NCI-H82 (cell line): ENCODE data around the gene AGAP2.

Experiments
- DNase-seq: peaks from one replicate; lab custom pipeline; 2025; lab: John Stamatoyannopoulos, UW

Gene AGAP2

DNA sequence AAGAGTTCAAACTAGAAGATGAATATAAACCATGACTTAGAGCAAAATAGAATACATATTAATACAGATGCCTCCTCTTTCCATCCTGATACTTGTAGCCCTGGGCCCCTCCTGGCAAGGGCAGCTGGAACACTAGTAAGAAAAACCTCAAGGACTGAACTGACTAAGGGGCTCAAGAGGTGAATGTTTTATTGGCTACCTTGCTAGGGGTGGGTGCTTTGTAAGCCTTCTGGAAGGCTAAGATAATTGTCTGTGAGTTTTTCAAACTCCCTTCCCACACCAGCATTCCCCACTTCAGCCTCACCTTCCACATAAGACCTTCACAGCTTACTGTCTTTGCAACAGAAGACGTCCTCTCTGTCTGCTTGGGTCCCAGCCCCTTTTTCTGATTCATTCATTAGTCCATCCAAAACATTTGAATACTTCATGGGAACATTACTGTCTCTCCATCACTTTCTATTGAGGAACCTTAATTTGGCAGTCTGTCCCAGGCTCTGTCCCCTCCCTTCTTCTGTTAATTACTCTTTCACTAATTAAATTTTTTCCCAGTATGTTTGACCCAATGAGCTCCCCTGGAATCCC, 15.3 kb upstream of the AGAP2 start:
- peak; percentile 48 for DNase-seq

DNA sequence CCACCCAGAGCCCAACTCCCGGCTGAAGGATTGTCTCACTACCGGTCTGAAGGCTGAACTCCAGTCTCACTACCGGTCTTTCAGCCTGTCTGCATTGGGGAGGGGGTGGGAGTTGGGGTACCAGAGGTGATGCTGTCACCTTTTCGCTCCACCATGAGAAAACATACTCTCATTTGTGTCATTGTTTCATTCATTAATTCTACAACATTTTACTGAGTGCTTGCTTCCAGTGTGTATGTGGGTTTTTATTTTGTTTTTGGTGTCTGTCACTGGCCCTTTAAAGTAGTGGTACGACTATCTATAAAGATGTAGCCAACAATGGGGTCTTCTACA, 14.1 kb upstream of the AGAP2 start:
- DNase-seq, result no peak

DNA sequence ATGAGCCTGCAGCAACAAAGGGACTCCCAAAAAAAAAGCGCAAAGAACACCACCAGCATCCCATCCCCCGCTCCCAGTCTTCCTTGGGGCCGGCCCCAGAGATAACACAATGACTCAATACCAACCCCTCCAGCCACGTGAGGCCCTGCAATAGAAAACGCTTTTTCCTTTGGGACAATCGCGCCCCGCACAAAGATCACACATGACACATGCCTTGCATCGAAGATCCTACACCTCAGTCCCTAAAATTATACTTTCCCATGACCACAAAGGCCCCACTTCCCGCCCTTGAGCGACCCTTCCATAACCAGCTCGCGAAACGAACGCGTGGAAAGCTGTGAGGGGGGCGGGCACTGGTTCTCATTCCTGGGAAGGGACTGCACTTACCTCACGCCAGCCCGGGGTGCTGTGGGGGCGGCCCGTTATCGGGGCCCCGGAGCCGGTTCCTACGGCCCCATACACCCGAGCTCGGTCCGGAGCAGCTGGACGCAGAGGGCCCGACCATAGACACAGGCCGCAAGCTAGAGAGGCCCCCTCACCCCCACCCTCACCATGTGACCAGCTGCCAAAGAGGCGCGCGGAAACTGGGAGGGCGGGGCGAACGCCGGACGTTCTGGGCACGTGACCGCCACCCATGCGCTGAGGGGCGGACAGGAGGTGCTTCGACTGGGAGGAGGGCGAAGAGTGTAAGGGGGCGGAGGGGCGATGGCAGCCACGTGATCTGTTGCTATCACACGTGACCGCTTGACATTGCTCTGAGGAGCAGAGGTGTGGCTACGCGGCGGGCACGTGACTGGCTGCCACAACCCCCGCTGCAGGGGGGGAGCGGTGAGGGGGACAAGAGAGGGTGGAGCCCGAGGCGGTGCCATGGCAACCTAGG, 13.5 kb upstream of the AGAP2 start, which contains the start of gene CDK4:
Gene CDK4 (minus strand): TSS at position 523 of the 880 bp plus-strand sequence. CDS start 593 bp downstream, outside the sequence.
- DNase-seq, result peak; percentile 100

DNA sequence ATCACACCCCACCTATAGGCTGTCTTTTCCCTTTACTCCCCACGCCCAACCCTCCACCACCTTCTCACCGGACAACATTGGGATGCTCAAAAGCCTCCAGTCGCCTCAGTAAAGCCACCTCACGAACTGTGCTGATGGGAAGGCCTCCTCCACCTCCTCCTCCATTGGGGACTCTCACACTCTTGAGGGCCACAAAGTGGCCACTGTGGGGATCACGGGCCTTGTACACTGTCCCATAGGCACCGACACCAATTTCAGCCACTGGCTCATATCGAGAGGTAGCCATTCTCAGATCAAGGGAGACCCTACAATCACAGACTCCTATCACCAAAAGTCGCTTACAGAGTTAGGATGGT, 12.9 kb upstream of the AGAP2 start:
- DNase-seq, result no peak

DNA sequence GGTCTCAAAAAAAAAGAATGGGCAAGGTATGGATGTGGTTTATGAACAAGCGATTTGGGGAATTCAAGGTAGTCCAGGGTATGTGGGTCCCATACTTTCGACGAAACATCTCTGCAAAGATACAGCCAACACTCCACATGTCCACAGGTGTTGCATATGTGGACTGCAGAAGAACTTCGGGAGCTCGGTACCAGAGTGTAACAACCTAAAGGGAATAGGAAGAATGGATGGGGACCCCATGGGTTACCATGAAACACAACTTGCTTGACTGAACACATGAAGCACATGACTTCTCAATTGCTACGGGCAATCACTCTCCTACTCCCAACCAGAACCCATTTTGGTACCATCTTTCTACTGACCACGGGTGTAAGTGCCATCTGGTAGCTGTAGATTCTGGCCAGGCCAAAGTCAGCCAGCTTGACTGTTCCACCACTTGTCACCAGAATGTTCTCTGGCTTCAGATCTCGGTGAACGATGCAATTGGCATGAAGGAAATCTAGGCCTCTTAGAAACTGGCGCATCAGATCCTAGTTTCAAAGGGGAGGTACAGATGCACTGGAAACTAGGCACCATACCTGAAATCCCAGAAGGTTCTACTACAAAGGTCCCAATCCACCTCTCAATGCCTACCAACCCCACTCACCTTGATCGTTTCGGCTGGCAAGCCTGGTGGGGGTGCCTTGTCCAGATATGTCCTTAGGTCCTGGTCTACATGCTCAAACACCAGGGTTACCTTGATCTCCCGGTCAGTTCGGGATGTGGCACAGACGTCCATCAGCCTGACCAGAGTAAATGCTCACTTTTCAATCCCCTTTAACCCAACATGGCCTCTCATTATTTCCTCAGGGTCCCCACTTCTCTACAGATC, 12.3 kb upstream of the AGAP2 start:
- DNase-seq, result no peak

DNA sequence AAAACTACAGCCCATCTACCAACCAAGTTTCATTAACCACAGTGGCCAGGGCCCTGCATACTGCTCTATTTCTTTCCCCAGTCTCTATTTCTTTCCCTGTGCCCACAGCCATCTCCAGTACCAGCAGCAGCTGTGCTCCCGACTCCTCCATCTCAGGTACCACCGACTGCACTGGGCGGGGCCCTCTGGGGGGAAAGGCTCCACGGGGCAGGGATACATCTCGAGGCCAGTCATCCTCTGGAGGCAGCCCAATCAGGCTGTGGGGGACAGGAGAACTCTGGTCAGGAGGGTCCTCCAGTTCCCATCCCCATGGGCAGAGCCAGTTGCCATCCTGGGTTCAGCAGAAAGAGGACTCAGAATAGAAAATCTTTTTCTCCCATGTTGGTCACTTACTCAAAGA, 10.5 kb upstream of the AGAP2 start:
- DNase-seq, result no peak

DNA sequence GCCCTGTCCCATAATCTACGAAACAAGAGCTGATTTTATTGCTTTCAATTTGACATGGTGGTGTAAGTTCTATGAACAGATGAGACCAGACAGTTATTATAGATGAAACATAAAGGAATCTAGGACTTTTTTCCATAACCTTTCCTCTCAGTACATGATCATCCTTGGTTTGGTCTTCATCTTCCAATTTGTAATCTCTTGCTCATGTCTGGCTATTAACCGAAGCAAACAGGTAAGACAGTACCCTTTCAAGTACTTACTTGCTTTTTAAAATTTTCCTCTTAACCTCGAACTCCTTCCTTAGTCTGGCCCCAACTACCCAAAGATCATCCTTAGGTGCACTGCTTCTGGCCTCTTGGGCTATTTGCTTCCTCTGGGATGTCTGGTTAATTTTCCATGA, 7.5 kb upstream of the AGAP2 start:
- DNase-seq, result no peak

DNA sequence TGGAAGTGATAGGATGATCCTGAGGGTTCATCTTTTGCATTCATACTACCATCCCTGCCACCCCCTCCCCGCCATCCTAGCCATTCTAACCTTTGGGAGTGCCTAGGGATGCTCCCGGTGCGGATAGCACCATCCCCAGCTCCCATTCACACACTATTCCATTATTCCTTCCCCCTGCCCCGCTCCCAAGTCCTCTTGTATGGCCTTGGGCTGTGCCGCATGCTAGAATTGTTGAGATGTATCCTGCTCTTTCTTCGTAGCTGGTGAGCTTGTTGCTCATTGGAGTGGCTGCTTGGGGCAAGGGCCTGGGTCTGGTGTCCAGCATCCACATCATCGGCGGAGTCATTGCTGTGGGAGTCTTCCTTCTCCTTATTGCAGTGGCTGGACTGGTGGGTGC, 6.9 kb upstream of the AGAP2 start:
- DNase-seq, result no peak

DNA sequence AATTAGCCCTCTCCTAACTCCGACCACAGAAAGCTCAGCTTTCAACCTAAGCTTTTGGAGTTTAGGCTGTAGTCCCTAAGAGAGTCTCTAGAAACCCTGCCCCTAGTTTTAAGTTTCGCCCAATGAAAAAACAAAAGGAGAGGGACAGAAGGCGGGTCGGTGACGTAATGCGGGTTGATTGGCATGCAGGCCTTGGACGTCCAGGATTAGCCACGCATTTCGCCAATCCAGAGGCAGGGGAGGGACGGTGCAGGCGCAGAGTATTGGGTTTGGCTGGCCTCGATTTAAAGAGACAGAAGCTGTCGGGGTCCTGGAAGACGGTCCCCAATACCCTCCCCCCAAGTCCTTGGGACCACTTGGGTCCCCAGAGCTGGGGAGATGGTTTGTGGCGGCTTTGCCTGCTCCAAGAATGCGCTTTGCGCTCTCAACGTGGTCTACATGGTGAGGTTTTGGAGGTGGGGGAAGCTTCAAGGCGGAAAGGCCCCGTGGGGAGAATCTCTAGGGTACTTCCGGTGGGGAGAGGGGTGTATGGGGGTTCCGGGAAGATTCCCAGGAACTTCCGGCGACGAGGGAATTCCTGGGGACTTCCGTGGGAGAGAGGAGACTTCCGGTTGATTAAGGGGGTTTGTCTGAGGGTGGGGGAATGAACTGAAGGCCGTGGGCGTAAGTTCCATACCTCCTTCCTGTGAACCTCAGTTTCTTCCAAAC, 6.4 kb upstream of the AGAP2 start, which contains the start of gene TSPAN31:
Gene TSPAN31 (plus strand): TSS at position 263 of the 708 bp plus-strand sequence. CDS start 116 bp downstream, at position 379.
- DNase-seq, result peak; percentile 100

DNA sequence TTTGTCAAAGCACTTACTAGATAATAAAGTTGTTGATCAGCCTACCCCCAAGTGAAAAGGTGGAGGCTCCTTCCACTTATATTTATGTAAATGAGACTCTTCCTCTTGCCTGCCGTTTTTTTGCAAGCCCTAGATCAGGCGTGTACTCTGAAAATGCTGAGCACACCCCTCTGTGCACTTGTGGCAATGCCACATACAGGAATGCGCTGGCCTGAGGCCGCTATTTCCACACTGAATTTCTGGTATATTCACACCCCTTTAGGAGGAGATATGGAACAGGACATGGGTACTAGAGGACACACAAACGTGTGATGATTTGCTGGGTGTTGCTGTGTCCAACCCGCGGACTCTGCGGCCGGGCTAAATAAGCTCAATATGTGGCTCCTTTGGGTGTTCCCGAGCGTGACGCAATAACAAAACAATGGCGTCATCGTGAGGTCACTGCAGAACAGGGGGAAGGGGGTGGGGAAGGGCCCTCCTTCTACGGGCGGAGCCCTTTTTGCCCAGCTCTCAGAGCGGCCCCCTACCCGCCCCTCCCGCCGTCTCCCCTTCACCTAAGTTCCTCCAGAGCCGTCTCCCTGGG, 5.7 kb upstream of the AGAP2 start:
- no peak for DNase-seq

DNA sequence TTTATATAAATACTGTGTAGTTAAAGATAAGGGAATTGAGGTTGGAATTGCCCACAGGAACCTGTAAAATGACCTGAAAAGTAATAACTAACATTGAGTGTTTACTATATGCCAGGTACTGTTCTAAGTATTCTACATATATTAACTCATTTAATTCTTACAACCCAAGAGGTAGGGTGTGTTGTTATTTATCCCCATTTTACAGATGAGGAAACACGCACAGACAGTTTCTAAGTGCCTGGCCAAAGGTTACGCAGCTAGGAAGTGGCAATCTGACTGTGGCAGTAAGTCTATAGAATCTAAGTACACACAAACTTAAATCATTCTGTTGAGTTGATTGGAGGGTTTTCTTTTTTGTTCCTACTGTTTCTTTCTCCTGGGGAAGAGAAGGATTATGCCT, 5.2 kb upstream of the AGAP2 start:
- no peak for DNase-seq

DNA sequence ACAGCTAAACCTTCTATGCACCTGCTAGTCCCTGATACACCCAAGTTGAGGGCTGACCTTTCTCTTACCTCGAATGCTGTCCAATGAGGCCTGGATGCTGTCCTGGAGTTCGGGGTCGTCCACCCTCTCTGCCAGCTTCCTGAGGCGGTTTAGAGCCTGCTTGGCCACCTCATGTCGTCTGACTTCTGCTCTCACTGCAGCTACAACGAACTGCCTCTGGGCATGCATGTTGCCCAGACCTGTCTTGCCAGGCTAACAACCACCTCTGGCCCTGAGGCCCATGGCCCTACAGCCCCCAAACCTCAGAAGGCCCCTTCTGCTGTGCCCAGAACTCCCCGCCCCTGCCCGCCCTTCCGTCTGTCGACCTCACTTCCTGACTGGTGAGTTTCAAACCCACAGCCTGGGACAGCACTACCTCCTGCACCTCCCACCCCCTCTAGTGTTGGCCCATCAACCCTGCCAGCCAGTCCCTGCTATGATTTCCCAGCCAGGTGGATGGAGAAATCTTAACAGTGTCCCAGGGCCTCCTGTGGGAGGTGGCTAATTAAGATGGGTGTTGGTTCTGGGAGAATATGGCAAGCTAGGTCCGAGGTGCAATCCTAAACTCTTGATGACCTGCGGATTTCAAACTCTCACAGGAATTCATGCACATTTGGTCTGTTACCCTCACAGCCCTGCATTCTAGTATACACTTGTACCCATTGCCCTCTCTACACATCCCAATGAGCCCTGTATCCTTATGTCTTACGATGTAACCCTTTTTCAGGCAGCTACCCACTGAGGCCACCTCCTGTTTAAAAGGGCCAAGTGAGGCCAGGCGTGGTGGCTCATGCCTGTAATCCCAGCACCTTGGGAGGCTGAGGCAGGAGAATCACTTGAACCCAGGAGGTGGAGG, 3.5 kb upstream of the AGAP2 start:
- no peak for DNase-seq

DNA sequence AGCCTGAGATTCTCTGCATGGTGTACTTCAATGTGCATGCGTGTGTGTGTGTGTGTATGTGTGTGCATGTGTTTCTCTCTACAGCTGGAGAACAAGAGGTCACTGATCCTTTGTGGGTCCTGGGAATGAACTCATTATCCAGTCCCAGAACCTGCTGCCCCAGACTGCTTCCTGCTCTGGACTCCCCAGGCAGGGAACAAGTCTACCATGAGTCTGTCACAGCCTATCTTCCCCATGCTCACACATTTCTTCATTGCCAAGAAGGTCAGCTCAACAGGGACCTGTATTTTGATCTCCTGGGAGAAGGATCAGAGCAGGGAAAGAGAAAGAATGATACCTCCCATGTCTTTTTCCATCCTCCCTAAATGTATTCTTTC, 2.9 kb upstream of the AGAP2 start:
- no peak for DNase-seq

DNA sequence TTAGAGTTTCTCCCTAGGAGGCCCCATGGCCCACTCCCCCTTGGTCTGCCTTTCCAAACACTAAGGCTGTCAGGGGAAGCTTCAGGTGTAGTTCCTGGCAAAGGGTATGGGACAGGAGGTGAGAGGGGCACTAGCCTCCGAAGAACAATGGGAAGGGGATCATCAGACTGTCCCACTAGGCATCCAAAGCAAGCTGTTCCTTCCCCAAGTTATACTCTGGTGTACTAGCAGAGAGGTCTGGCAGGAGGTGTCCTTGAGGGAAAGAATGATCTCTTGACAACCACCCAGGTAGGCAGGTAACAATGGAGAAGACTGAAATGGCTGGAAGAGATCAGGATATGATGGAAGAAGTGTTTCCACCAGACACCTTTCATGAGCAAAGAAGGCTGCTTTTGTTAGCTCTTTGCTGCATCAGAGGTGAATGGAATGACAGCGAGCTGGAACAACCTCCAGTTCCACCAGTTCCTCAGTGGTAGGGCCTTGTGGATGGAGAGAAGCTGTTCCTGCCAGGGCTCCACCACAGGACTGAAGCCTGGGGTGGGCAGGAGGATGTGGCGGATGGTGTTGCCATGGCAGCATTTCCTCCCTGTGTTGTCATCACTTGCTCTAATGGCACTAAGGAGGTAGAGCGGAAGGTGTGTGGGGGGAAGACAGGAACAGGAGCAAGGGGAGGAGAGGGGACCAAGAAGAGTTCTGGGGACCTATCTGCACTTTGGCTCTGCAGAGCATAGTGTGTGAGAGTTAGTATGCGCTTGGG, 2.3 kb upstream of the AGAP2 start:
- no peak for DNase-seq

DNA sequence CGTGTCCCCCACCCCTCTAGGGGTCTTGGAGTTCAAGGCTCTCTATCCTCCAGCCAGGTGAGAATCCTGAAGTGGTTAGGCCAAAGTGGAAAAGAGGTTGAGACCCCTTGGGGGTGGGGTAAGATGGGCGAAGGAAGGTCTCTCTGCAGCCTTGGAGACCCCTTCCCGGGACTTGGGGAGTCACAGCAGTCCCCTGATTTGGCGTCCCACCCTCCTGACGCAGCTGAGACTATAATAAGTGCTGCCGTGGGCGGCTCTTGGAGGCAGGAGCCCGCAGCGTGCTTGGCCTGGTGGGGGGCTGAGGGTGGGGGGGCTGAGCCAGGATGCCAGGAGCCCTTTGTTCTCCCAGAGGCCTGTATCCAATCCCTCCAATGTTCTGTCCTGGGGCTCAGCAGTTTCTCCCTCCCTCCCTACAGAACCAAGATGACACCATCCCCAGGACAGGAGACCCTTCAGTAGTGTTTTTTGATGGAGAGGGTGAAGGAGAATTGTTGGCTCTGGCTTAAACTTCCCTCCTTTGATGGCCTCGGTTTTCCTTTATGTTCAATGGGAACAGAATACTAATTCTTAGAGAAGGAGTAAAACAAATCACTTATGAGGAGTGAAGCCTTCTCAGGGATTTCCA, 1.5 kb upstream of the AGAP2 start:
- DNase-seq, result no peak

DNA sequence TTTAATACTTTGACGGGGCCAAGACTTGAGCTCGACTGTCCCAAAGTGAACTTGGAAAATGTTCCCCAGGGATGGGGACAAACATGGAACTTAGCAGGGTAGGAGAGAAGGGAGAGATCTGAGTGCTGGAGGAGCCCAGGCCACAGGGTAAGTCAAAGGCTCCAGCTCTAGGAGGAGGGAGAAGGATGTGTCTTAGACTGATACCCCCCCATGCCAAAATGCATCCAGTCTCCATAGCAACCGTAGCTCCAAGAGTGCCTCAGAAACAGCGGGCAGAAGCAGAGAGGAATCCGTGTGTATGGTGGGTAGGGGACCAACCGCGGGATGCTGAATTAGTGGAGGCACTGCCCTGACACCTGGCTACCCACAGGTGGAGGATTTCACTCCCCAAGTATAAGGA, 845 bp upstream of the AGAP2 start:
- DNase-seq, result no peak

DNA sequence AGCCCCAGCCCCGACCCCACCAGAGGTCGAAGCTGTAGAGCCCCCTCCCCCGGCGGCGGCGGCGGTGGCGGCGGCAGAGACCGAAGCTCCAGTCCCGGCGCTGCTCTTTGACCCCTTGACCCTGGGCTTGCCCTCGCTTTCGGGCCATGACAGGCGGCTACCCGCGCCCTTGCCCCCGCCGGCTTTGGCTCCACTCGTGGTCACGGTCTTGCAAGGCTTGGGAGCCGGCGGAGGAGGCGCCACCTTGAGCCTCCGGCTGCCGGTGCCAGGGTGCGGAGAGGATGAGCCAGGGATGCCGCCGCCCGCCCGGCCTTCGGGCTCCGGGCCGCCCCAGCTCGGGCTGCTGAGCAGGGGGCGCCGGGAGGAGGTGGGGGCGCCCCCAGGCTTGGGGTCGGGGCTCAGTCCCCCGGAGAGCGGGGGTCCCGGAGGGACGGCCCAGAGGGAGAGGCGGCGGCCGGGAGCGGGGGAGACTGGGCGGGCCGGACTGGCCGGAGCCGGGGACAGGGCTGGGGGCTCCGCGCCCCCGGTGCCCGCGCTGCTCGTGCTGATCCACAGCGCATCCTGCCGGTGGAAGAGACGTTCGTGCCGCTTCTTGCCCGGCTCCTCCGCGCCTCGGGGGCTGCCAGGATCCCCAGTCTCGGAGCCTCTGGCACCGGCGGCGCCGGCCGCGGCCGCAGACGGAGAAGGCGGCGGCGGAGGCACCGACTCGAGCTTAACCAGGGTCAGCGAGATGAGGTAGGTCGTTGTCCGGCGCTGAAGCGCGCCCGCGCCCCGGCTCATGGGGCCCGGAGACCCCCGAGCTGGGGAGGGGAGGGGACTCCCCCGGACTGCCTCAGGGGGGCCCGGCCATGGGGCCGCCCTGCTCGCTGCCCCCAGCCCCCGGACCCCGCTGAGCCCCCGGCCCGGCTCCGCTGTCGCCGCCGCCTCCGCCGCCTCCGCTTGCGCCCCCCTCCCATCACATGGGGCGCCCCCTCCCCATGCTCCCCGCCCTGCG, 778 bp downstream of the AGAP2 start:
- DNase-seq, result peak; percentile 50

DNA sequence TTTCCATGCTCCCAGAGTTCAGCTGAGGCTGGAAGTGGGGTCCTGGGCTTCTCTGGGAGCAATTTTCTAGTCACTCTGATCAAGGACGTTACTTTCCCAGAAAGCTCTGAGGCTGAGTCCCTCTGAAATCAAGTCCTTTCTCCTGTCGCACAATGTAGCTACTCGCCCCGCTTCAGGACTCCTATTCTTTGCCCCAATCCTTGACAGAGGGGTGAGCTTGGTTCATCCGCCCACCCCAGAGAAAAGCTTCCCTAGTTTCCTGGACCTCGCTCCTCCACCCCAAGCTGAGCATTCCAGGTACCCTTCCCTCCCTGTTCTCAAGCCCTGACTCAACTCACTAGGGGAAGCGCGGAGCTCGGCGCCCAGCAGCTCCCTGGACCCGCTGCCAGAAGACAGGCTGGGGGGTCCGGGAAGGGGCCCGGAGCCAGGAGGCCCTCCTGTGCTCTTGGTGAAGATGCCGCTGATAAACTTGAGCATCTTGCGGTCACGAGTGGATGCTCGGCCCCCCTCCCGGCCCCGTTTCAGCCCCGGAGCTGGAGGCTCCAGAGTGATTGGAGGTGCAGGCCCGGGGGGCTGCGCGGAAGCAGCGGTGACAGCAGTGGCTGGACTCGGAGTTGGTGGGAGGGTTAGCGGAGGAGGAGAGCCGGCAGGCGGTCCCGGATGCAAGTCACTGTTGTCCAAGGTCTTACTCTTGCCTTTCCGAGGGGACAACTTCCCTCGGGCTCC, 1.6 kb downstream of the AGAP2 start:
- DNase-seq, result no peak
